Esophagus muscularis mucosa (tissue), 3 donors: ENCODE measurements around the gene DLX4.

ENCODE experiments used
- CTCF ChIP-seq, 3 experiments: fragments of 200-600 bp in 2 of 3; fragments of 450-650 bp in 1 of 3; sonication (generic) in 2 of 3; IDR thresholded peaks; one replicate each; pipeline ENCODE4 v1.5.1; 2017 to 2019; ENCODE audit warnings: antibody characterized with exemption in 3 of 3, mild to moderate bottlenecking in 2 of 3, moderate library complexity in 1 of 3
- POLR2AphosphoS5 ChIP-seq, 2 donors: sonication (generic); formaldehyde crosslinking; IDR thresholded peaks; one replicate each; pipeline ENCODE4 v1.6.1; 2017; ENCODE audit warnings: antibody characterized with exemption in 2 of 2

- TF ChIP-seq CTCF (IDR thresholded peaks at IDR 0.05) (no peak), POLR2AphosphoS5 (IDR thresholded peaks at IDR 0.05) (no peak)
These were observed 27.6 kb upstream of the DLX4 start for GRCh38 chr17:49941427-49941826.
